Right atrium auricular region (tissue), 2 donors: ENCODE results near the gene CPN1. TPM values are rescaled to one million over a fixed set of nuclear protein-coding genes. Genes with fewer than 3 reads are reported as not detected.
A peak's percentile ranks its signal among the peaks of the same experiment; 100 is the strongest.

Experiments used
- DNase-seq: peaks from one replicate; pipeline ENCODE4 v3.0.0-alpha.2; 2019; ENCODE audit warnings: low spot score
- H3K27ac ChIP-seq, 2 donors: fragments of 200-600 bp; sonication (generic); 1 replicate in 1 of 2; 2 replicates in 1 of 2; pipeline ENCODE4 v1.5.1; 2016 to 2019
- H3K27me3 ChIP-seq, 2 donors: fragments of 200-600 bp; sonication (generic); one replicate each; pipeline versions ENCODE4 v1.5.1 to v1.6.0; 2017 to 2019
- H3K36me3 ChIP-seq: fragments of 200-600 bp; sonication (generic); one replicate; pipeline ENCODE4 v1.5.1; 2016
- H3K4me1 ChIP-seq, 2 donors: fragments of 200-600 bp; sonication (generic); one replicate each; pipeline versions ENCODE4 v1.5.1 to v1.6.0; 2017 to 2019
- H3K4me3 ChIP-seq, 2 donors: fragments of 200-600 bp; sonication (generic); 1 replicate in 1 of 2; 2 replicates in 1 of 2; pipeline ENCODE4 v1.5.1; 2017 to 2019; ENCODE audit warnings: mild to moderate bottlenecking in 1 of 2, moderate library complexity in 1 of 2
- H3K9me3 ChIP-seq, 2 donors: fragments of 200-600 bp; sonication (generic); one replicate each; pipeline ENCODE4 v1.5.1; 2019
- CTCF ChIP-seq, 2 donors: fragments of 200-600 bp; sonication (generic); IDR thresholded peaks; one replicate each; pipeline ENCODE4 v1.5.1; 2019; ENCODE audit warnings: antibody characterized with exemption in 2 of 2
- total RNA-seq, 2 donors: library from RNA; depleted of rRNA; stranded (reverse); fragments of >200 nt; gene quantifications; one replicate each; pipeline ENCODE4 v1.1.0, GENCODE V29; 2016

CPN1 gene
- total RNA-seq, 2 donors from 2014 or later: not detected

GRCh38 chr10:99995713-99996112, 86.0 kb downstream of the CPN1 start:
- Histone ChIP-seq H3K27me3 (no peaks in the 10 kb centered on the region), H3K27ac (no peak overlapping the region), H3K4me1 (peaks cover 0 to 42% of the 10 kb centered on the region in 2 donors), H3K4me3 (no peak overlapping the region), H3K9me3 (no peaks in the 10 kb centered on the region), H3K36me3 (peaks cover 4% of the 10 kb centered on the region)
- DNase-seq: no peak
- no peak for TF ChIP-seq CTCF (IDR thresholded peaks at IDR 0.05)

DNA sequence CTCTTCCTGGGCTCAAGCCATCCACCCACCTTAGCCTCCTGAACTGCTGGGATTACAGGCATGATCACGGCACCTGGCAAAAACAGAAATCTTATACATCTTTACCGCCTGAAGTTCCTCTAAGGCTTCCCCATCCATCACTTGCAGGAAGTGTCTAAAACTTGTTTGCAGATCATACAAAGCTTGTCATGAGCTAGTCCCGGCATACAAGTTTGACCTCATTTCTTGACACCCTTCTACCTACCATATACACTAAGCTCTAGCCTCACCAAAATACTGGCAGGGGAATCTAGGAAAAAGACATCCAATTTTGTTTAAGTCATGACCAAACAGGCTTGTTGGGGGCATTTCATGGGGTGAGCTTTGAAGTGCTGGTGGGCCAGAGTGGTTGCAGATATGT, 86.4 kb downstream of the CPN1 start:
- no peak for TF ChIP-seq CTCF (IDR thresholded peaks at IDR 0.05)
- H3K4me1 ChIP-seq: peaks cover 0 to 42% of the 10 kb centered on the region in 2 donors
- H3K9me3 ChIP-seq: no peaks in the 10 kb centered on the region
- no peak overlapping the region for H3K27ac ChIP-seq
- H3K4me3 ChIP-seq: no peak overlapping the region
- H3K36me3 ChIP-seq: peaks cover 4% of the 10 kb centered on the region
- DNase-seq: no peak
- H3K27me3 ChIP-seq: no peaks in the 10 kb centered on the region

- peaks cover 0 to 42% of the 10 kb centered on the region in 2 donors for H3K4me1 ChIP-seq
- no peak overlapping the region for H3K4me3 ChIP-seq
- TF ChIP-seq CTCF (IDR thresholded peaks at IDR 0.05): no peak
- no peaks in the 10 kb centered on the region for H3K9me3 ChIP-seq
- peaks cover 4% of the 10 kb centered on the region for H3K36me3 ChIP-seq
- H3K27me3 ChIP-seq: no peaks in the 10 kb centered on the region
- no peak for DNase-seq
- no peak overlapping the region for H3K27ac ChIP-seq
Measured at GRCh38 chr10:99994801-99995200, 86.9 kb downstream of the CPN1 start.

- Histone ChIP-seq H3K4me1 (peaks cover 0 to 37% of the 10 kb centered on the region in 2 donors), H3K9me3 (no peaks in the 10 kb centered on the region), H3K4me3 (no peak overlapping the region), H3K27me3 (no peaks in the 10 kb centered on the region), H3K36me3 (peaks cover 4% of the 10 kb centered on the region), H3K27ac (peak overlapping the region; percentile 17 to 42)
- TF ChIP-seq CTCF (IDR thresholded peaks at IDR 0.05): no peak
- peak; percentile 77 for DNase-seq
Measured at GRCh38 chr10:99993701-99994689, 87.7 kb downstream of the CPN1 start.

Other genes starting within 250 kb of the CPN1 start
- gene DNMBP, start 71.9 kb downstream of the CPN1 start, total RNA-seq: 1 to 10 TPM; 5.8 to 8.2 TPM
- 10 to 100 TPM in 1 of 2 donors, 1 to 10 TPM in 1; 7.2 to 10.8 TPM for gene ERLIN1, start 104.2 kb upstream of the CPN1 start, total RNA-seq
- gene CHUK, start 147.7 kb upstream of the CPN1 start, total RNA-seq: 10 to 100 TPM in 1 of 2 donors, 1 to 10 TPM in 1; 9.6 to 11.0 TPM
- gene CWF19L1, start 185.8 kb upstream of the CPN1 start, total RNA-seq: 10 to 100 TPM in 1 of 2 donors, 1 to 10 TPM in 1; 8.1 to 10.5 TPM
- gene BLOC1S2, start 204.8 kb upstream of the CPN1 start, total RNA-seq: 10 to 100 TPM; 18.0 to 30.0 TPM
- gene PKD2L1, start 248.4 kb upstream of the CPN1 start, total RNA-seq: not detected